ENCODE measurements around the gene ANKRD31.
"Not testable (repeated sequence)": the region's sequence is repeated elsewhere in the genome, so short reads cannot be mapped to it uniquely, and the experiment has no call there.

Gene ANKRD31

DNA sequence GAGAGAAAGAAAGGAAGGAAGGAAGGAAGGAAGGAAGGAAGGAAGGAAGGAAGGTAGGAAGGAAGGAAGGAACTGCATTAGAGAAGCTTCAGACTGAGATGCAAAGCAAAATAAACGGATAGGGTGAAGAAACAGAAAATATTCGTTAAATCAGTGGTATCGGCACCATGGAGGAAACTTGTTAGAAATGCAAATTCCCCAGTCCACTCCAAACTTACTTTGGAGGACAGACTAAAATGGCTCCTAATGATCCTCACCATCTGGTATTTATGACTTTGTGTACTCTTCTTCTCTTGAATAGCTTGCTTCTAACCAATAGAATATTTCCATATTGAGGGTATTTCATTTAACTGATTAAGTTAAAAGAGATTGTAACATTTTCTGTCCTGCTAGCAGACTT lies 96.4 kb downstream of the ANKRD31 start:
- no peak for DNase-seq (ENCODE audit: low read depth)

DNA sequence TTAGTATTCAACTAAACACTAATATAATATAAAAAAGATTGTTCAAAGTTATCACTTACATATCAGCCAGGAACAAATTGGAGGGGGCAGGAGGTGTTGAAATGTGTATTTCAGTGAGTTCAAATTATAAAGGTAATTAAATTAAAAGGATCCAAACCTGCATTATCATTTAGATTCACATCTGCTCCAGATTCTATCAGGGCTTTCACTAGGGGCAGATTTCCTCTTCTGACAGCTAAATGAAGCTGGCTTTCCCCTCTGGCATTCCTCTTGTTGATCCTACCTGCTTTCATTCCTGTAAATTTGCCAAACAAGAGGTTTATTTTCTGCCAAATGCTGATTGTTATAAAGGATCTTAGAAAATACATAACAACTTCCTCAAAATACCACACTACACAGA lies 98.0 kb downstream of the ANKRD31 start:
- DNase-seq (ENCODE audit: low read depth) = no peak

DNA sequence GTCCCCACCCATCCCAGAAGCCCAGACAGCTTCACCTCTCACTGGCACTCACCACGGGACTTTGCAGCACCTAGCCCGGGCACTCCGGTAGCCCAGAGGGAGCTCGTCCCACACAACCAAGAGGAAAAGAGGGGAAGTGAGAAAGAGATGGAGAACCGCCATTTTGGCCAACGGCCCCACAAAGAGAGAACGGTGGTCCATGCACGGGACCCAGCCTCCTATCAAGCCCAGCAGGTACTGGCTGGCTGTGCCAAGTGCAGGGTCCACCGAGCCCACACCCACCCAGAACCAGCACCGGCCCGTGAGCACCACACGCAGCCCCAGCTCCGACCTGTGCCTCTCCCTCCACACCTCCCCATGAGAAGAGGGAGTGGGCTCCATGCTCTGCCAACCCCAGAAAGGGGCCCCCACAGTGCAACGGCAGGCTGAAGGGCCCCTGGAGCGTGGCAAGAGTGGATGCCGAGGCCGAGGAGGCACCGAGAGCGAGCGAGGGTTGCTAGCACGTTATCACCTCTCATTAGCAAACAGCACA lies 105.8 kb downstream of the ANKRD31 start:
- no peak for DNase-seq (ENCODE audit: low read depth)

DNA sequence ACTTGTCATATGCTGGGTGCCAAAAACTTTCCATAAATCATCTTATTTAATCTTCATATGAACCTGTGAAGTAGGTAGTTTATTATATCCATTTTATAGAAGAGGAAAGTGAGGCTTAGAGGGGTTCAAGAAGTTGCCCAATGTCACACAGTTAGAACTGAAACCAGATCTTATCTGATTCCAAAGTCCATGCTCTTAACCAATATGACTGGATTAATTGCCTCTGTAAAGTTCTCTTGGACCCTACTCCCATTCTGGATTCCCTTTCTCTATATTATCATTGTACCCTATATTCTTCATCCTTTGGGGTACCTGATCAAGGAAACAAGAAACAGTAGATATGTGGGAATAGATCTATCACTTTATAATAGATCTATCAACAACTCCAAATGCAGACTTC lies 119.8 kb downstream of the ANKRD31 start:
- no peak for DNase-seq (ENCODE audit: low read depth)

DNA sequence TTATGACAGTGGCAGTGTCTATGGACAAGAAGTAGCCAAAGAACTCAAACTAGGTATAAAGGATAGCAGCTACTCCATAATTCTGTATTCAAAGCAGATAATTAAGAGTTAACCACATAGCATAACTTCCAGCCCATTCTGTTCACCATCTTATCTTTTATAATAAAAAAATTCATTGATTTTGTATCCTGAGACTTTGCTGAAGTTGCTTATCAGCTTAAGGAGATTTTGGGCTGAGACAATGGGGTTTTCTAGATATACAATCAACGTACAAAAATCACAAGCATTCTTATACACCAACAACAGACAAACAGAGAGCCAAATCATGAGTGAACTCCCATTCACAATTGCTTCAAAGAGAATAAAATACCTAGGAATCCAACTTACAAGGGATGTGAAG lies 122.4 kb downstream of the ANKRD31 start:
- DNase-seq (ENCODE audit: low read depth) = not testable (repeated sequence)

DNA sequence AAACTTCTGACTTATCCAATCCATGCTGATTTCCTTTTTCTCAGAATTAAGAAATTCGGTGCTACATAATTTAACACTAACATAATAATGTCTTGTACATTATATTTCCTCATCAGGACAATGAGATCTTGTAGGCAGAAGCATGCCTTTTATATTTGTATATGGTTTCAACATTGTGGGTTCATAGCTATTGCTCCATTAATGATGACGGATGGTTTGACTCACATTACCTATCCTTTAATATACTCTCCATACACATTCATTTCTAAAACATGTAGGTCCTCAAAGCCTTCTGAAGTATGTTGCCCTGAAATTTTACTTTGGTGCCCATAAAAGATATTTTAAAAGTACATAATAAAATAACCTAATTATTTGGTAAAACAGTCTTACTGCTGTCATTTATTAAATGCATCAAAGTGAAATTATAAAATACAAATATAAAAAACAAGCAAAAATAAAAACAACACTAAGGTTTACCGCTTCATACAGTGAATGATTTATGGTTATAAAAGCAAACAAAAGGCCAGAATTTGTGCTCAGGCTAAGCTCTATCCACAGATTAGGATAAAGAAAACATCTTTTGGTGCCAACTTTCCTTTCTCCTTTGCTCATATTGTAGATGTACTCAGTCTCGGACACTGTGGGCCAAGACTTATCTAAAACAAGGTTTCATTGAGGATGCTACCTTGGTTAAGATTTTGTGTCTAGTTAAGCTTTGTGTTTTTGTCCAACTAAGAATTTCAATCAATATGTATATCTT lies 123.1 kb downstream of the ANKRD31 start:
- DNase-seq (ENCODE audit: low read depth) = no peak

DNA sequence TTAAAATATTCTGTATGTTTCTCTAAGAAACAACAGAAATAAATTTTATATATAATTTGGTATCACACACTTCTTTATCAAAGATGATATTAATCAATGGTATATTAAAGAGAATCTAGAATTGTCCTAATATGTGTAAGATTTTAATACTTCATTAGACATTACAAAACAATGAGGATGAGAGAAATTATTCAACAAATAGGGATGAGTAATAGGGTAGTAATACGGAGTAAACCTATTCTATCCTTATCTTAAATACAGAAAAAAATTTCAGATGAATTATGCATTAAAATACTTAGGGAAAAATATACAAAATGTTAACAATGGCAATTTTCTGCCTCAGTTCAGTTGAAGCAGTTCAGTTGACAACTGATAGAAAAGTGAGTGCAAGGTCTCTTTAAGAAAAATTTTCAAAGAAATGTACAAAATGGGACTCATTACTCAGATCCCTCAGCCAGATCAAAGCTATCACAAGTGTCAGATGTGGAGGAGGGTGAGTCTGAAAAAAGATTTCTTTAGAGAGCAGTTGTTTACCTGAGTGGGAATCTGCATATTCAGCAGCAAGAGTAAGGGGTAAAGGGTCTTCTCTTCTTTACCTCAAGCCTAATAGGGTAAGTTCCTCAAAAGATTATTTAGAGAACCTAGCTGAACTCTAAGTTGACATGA lies 127.6 kb downstream of the ANKRD31 start:
- DNase-seq (ENCODE audit: low read depth) = no peak

DNA sequence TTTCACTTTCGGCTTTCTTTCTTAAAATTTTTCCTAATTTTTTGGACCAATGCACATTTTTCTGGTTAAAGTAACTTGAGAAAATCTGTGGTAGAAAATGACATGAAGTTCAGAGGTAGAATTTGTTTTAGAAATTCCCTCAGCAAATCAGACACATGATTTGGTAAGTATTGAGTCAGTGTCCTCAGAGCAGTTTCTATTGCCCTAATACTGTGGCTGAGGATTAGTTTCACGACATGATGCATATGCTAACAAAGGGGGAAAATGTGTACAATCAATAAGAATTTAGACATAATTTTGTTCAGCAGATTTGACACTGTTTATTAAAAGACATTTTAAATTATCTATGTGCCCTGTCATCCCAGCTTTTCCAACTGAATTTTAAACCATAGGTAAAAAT lies 128.2 kb downstream of the ANKRD31 start:
- no peak for DNase-seq (ENCODE audit: low read depth)

DNA sequence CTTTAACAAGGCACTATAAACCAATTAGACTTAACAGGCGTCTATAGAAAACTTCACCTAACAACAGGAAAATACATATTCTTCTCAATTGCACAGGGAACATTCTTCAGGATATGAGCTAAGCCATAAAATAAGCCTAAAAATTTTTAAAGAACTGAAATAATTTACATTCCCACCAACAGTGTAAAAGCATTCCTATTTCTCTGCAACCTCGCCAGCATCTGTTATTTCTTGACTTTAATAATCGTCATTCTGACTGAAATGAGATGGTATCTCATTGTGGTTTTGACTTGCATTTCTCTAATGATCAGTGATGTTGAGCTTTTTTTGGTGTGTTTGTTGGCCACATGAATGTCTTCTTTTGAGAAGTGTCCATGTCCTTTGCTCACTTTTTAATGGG lies 140.7 kb downstream of the ANKRD31 start:
- peak; percentile 6 for DNase-seq (ENCODE audit: low read depth)

DNA sequence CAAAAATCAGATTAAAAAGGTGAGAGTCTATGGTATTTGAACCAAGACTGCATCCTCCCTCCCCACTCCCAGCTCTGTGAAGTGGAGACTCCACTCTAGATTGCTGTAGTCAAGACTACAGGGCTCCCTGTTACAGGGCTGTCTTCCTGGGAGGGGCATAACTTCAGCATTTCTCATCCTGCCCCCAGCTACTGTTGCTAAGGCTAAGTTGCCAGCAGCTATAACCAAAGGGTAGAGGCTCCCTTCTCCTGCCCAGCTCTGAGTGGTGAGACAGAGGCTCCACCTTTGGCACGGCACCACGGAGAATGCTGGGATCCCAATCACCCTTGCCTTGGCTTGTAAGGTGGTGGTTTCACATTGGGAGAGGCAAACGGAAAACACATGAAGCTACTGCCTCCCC lies 145.1 kb downstream of the ANKRD31 start:
- DNase-seq (ENCODE audit: low read depth) = no peak

DNA sequence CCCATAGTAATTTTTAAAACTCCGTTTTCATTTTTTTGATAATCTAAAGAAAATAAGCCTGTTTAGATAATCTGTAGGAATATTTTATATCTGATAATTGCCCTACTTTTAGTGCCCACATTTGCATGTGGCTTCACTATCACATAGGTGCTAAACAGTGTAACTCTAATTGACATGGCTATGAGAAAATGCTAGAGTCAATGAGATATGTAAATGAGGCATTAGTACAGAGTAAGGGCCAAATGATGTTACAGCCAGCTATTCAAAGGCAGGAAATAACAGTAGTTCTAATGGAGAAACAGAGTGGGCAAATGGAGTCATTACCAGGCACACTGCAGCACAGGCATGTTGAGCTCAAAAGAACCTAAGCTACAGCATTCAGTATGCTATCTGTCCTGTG lies 147.0 kb downstream of the ANKRD31 start:
- DNase-seq (ENCODE audit: low read depth) = no peak

DNA sequence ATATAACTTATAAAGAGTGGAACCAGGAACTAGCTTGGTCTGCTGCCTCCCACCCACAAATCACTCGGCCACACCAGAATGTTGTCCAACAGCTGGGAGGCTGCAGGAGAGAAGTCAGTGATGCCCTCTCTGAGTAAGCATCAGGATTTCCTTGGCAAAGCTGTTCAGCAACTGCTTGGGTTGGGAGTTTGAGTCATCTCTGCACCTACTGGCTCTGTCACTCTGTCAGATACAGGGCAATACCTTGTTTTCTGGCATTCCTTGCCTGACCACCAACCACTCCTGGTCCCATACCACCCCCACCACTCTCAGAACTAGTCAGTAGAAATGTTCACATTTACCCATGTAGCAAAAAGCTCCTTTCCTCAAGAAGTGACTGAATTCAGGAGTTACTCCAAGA lies 147.5 kb downstream of the ANKRD31 start:
- DNase-seq (ENCODE audit: low read depth) = no peak

DNA sequence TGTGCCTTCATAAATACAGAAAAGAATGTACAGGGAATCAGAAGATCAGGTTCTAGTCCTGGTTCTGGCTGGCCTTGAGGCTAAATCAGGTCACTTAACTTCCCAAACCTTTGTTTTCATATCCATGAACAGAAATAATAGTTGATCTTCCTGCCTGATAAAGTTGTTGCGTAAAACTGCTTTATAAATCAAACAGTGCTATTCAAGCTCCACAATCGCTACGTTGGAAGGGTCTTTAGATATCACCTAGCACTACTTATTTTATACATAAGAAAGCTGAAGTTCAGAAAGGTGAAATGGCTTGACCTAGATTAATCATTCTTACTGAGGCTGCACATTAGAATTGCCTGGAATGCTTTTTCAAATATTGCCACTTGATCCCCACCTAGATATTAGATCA lies 148.0 kb downstream of the ANKRD31 start:
- no peak for DNase-seq (ENCODE audit: low read depth)

DNA sequence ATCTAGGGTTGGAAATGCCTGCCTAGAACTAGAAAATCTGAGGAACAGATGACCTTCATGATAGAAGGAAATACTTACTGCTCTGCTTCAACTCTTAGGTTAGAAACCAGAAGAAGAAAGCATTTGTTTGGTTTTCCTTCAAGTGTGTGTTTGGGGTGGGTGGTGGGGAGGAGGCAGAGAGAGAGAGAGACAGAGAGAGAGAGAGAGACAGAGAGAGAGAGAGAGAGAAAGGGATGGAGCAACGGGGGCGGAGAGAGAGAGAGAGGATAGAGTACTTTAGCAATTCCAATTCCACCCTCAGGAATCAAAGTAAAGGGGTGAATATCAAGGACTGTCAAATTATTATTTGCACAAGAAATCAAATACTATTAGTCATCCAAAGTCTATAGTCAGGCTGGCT lies 155.2 kb downstream of the ANKRD31 start:
- no peak for DNase-seq (ENCODE audit: low read depth)

DNA sequence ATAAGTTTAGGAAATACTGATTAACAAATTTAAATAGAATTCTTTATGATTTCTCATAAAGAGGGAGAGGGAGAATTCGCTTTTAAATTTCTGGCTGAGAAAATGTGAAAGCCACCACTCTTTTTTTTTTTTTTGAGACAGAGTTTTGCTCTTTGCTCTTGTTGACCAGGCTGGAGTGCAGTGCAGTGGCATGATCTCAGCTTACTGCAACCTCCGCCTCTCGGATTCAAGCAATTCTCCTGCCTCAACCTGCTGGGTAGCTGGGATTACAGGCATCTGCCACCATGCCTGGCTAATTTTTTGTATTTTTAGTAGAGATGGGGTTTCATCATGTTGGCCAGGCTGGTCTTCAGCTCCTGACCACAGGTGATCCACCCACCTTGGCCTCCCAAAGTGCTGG lies 157.3 kb downstream of the ANKRD31 start:
- DNase-seq (ENCODE audit: low read depth) = not testable (repeated sequence)

DNA sequence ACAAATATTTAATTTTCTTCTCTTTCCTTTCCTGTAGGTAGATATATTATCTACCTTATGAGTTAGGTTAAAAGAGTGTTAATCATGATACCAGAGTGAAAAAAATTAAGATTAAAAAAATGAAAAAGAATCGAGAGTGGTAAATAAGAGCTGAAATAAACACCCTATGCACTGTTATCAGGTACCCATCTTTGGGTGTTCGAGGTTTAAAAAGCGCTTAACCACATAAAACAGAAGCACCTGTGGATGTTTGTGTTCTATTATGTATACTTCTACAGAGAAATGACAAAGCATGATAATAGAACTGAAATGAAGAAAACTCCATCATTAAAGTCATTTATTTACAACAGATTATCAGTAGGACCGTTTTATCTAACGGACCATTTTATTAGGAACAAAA lies 158.7 kb downstream of the ANKRD31 start:
- no peak for DNase-seq (ENCODE audit: low read depth)

DNA sequence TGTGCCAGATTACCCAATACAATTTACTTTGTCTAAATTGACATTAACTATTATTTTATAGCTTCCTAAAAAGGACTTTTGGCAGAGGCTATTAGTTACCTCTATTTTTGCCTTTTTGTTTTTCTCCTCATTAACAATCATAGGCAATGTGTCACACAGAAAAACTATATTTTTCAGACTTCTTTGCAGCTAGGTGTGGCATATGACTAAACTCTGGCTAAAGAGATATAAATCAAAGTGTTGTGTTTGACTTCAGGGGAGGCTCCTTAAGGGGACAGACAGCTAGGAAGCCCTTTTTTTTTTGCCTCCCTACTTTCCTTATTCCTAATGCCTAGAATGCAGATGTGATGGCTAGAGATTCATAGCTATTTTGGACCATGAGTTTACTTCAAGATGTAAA lies 164.6 kb downstream of the ANKRD31 start:
- no peak for DNase-seq (ENCODE audit: low read depth)

DNA sequence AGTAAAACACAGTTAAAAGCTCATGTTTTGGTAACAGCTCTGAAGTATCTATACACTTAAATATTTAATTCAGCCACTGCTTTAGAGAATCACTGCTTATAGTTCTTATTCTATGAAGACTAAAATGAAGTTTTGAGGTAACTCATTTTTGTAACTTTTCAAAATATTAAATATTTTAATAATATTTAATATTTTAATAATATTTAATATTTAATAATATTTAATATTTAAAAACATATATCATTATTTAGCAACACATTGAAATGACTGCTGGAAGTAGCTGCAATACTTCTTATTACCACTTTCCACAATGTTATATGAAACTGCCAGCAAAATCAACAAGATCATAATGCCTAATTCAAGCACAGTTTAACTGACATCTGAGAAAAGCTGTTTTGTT lies 165.6 kb downstream of the ANKRD31 start:
- DNase-seq (ENCODE audit: low read depth) = no peak

DNA sequence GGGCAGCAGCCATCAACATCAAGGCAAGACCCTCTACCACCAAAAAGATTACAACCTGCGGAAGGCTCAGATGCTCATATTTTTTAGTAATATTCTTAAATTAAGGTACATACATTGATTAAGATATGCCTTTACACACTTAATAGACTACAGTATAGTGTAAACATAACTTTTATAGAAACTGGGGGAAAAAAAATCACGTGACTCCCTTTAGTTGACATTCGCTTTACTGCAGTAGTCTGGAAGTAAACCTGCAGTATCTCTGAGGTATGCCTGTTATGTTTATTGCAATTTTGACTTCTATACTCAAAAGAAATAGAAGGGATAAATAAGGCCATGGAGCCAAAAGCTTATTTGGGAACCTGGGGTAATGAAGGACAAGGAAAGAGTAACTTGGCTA lies 169.2 kb downstream of the ANKRD31 start:
- no peak for DNase-seq (ENCODE audit: low read depth)

DNA sequence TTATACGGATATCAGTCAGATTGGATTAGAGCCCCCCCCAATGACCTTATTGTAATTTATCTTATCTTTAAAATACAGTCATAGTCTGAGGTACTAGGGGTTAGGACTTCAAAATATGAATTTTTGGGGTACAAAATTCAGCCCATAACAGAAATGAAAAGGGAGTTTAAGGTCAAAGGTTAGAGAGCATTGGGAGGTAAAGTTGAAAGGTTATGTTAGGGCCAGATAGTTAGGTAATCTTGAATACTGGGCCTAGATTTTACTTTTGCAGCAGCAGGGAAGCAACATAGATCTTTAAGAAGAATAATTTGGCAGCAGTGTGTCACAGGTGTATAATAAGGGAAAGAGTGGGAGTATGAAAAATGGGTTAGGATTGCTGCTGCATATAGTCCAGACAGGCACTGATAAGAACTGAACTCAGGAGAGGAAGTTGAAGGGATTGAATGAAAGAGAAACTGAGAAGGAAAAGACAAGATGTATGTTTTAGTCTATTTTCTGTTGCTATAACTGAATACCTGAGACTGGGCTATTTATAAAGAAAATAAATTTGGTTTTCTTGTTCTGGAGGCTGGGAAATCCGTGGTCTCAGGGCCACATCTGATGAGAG lies 173.7 kb downstream of the ANKRD31 start:
- no peak for DNase-seq (ENCODE audit: low read depth)

DNA sequence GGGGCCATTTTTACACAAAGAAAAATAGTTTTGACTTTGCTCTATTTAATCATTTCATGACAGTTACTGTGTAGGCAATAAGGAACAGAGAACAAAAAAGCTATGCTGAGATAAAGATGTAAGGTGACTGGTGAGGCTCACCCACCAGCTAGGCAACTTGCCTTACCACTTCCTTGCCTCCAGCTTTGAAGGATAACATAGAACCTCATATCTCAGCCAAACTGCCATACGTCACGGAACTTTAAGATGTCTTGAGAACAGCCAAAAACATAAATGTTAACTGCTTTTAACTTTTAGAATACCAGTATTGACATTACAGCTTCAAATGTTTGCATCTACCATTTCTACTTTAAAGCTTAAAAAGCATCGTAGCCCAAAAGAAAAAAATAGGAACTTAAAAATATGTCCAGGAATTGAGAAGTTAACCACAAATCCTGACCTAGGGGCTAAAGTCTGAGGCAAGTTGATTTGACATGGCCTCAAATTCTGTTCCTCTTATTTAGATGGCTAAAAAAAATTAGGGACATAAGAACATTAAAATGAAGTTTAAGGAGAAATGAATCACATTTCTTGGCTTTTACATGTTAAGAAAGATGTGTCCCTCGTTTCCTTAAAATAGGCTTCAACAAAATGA lies 176.6 kb downstream of the ANKRD31 start:
- no peak for DNase-seq (ENCODE audit: low read depth)

DNA sequence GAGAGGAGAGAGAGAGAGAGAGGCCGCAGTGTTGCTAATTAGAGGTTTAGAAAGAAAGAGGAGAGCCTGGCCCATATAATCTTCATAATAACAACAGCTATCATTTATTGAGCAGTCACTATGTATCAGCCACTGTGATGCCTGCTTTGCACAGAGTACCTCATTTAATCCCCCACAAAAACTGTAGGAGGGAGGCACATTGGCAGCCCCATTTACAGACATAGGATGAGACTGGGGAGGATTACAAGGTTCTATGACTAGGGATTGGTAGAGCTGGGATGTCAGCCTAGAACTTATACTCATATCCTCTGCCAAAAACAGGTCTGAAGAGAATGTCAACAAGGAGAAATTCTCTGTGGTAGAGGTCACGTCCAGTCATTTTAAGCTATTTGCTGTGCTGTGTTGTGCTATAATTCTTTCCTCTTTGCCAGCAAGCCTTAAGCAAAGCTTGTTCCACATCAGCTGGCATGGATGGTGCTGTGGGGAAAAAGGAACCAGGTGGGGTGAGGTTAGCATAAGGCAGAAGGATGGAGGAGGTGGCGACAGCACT lies 177.6 kb downstream of the ANKRD31 start:
- no peak for DNase-seq (ENCODE audit: low read depth)

DNA sequence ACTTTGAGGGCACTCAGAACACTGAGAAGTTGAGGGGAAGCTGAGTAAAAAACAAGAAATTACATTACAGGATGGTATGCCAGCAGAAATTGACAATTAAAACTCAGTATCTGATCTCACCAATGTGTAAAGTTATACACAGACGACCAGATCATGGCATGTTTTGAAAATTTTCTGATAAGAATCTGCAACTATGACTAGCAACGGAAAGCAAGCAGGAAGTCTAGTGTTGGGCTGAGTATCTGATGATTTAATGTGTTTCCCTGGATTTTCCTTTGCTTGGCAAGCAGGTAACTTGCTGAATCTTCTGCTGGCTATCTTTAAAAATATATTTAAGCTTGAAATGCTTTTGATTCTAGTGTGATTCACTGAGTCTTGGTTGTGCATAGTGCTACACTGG lies 179.1 kb downstream of the ANKRD31 start:
- no peak for DNase-seq (ENCODE audit: low read depth)

All from GM04504 (cell line).